Subcutaneous abdominal adipose tissue (tissue), 5 donors: Measurements from ENCODE around the gene NR1H4.

Experiments used
- H3K27ac ChIP-seq: one replicate; pipeline ENCODE4 v1.7.0; 2013; ENCODE audit warnings: low read depth, mild to moderate bottlenecking, inconsistent platforms, low read length, moderate library complexity
- H3K27me3 ChIP-seq, 5 donors: one replicate each; pipeline ENCODE4 v1.7.0; 2013; ENCODE audit warnings: low read length in 5 of 5, inconsistent platforms in 1 of 5; ENCODE audit not compliant: control insufficient read depth in 5 of 5, insufficient read depth in 4 of 5
- H3K36me3 ChIP-seq, 5 donors: one replicate each; pipeline ENCODE4 v1.7.0; 2013; ENCODE audit warnings: low read length in 5 of 5; ENCODE audit not compliant: control insufficient read depth in 5 of 5, insufficient read depth in 5 of 5
- H3K4me1 ChIP-seq, 5 donors: one replicate each; pipeline ENCODE4 v1.7.0; 2013; ENCODE audit warnings: low read length in 5 of 5, mild to moderate bottlenecking in 3 of 5, moderate library complexity in 1 of 5; ENCODE audit not compliant: control insufficient read depth in 5 of 5, insufficient read depth in 5 of 5
- H3K4me3 ChIP-seq, 5 donors: one replicate each; pipeline ENCODE4 v1.7.0; 2013; ENCODE audit warnings: low read length in 5 of 5, low read depth in 1 of 5
- H3K9ac ChIP-seq, 5 donors: one replicate each; pipeline ENCODE4 v1.7.0; 2013; ENCODE audit warnings: low read length in 5 of 5, mild to moderate bottlenecking in 4 of 5, moderate library complexity in 3 of 5
- H3K9me3 ChIP-seq, 5 donors: one replicate each; pipeline ENCODE4 v1.7.0; 2013; ENCODE audit warnings: low read length in 5 of 5; ENCODE audit not compliant: control insufficient read depth in 5 of 5
- donor health status: healthy.
- donor health status: healthy.
- donor health status: healthy.
- donor health status: healthy.
- donor health status: healthy.

NR1H4 gene

DNA sequence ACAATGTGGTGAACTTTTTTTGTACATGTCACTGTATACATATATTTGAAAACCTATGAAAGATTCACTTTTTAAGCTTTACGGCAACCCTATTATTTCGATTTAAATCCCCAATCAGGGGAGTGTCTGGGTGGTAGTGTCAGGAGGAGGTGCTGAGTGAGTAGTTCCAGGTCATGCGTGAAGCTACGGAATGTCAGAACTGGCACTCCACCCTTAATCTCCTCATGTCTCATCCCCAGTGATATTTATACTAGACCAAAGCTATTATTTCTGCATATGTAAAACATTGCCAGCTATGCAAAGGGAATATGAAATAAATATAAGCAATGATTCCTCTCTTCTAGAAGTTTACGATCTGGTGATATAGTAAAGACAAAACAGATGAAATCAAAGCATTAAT lies 12.3 kb downstream of the NR1H4 start:
- peaks cover 0 to 15% (median 0%) of the 10 kb centered on the region in 5 donors for H3K4me1 ChIP-seq
- H3K27ac ChIP-seq = no peak overlapping the region
- H3K4me3 ChIP-seq = no peak overlapping the region
- H3K36me3 ChIP-seq = no peaks in the 10 kb centered on the region
- H3K27me3 ChIP-seq = no peaks in the 10 kb centered on the region
- no peak overlapping the region for H3K9ac ChIP-seq
- no peaks in the 10 kb centered on the region for H3K9me3 ChIP-seq

- H3K27ac ChIP-seq = no peak overlapping the region
- no peaks in the 10 kb centered on the region for H3K27me3 ChIP-seq
- H3K4me3 ChIP-seq = no peak overlapping the region
Observed at GRCh38 chr12:100489251-100489820, 15.7 kb downstream of the NR1H4 start.

GRCh38 chr12:100490056-100490455 lies 16.4 kb downstream of the NR1H4 start:
- H3K9me3 ChIP-seq = no peaks in the 10 kb centered on the region
- H3K27me3 ChIP-seq = no peaks in the 10 kb centered on the region
- H3K4me3 ChIP-seq = no peak overlapping the region
- no peaks in the 10 kb centered on the region for H3K36me3 ChIP-seq
- peaks cover 0 to 15% (median 0%) of the 10 kb centered on the region in 5 donors for H3K4me1 ChIP-seq
- no peak overlapping the region for H3K27ac ChIP-seq
- H3K9ac ChIP-seq = no peak overlapping the region

More at GRCh38 chr12:100489251-100489820, 15.7 kb downstream of the NR1H4 start:
- Histone ChIP-seq H3K9me3 (no peaks in the 10 kb centered on the region), H3K4me1 (peaks cover 0 to 15% (median 0%) of the 10 kb centered on the region in 5 donors), H3K9ac (no peak overlapping the region), H3K36me3 (no peaks in the 10 kb centered on the region)

GRCh38 chr12:100491104-100491503 lies 17.4 kb downstream of the NR1H4 start:
- no peaks in the 10 kb centered on the region for H3K27me3 ChIP-seq

DNA sequence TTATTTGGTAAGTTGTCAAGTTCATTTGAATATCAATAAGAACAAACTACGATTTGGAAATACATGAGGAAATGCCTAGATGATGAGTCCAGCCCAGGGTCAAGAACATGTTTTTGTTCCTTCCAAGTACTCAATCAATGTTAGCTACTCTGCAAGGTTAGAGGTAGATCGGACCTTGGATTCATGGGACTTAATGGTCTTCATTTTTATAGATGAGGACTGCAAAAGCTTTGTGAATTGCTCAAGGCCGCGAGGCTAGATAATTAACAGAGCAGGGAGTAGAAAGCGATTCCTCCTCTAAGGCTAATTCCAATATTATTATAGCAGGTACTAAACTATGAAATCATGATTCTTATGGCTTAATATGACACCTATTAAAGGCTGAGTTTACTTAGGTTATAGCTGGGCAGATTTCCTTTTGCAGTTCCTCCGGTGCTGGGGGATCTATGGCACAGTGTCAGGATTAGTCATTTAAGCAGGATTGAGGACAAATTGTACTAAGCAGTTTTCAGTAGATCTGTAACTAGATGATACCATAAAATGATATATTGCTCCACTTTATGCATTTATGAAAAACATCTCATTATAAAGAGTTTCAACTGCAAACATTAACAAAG lies 19.8 kb downstream of the NR1H4 start:
- Histone ChIP-seq H3K36me3 (no peaks in the 10 kb centered on the region), H3K4me3 (no peak overlapping the region), H3K9ac (no peak overlapping the region), H3K9me3 (no peaks in the 10 kb centered on the region), H3K27me3 (no peaks in the 10 kb centered on the region), H3K4me1 (peaks cover 0 to 15% (median 0%) of the 10 kb centered on the region in 5 donors), H3K27ac (no peak overlapping the region)

More at GRCh38 chr12:100491104-100491503, 17.4 kb downstream of the NR1H4 start:
- Histone ChIP-seq H3K4me3 (no peak overlapping the region), H3K27ac (no peak overlapping the region), H3K9me3 (no peaks in the 10 kb centered on the region), H3K4me1 (peaks cover 0 to 15% (median 0%) of the 10 kb centered on the region in 5 donors), H3K9ac (no peak overlapping the region), H3K36me3 (no peaks in the 10 kb centered on the region)

GRCh38 chr12:100494026-100494425 lies 20.4 kb downstream of the NR1H4 start:
- Histone ChIP-seq H3K4me1 (peaks cover 0 to 13% (median 0%) of the 10 kb centered on the region in 5 donors), H3K27ac (no peak overlapping the region)

DNA sequence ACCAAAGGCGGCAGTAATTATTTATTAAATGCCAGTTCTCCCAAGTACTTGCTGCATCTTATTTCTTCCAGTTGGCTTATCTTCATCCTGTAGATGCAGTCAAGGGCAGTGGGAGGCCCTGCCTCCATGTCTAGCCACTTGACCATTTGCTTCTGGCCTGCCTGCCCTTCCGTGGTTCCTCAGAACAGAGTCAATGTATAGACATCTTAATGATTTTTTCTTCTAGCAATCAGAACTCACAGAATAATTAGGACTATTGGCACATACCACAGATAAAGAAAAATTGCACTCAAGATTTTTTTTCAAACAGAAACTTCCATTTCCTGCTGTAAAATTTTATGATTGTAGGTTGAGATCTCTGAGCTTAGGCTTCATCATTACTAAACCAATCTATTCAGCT lies 20.9 kb downstream of the NR1H4 start:
- H3K36me3 ChIP-seq = no peaks in the 10 kb centered on the region
- H3K27me3 ChIP-seq = no peaks in the 10 kb centered on the region
- no peaks in the 10 kb centered on the region for H3K9me3 ChIP-seq
- no peak overlapping the region for H3K9ac ChIP-seq
- H3K27ac ChIP-seq = no peak overlapping the region
- H3K4me1 ChIP-seq = peaks cover 0 to 8% (median 0%) of the 10 kb centered on the region in 5 donors
- H3K4me3 ChIP-seq = no peak overlapping the region

More at GRCh38 chr12:100494026-100494425, 20.4 kb downstream of the NR1H4 start:
- Histone ChIP-seq H3K4me3 (no peak overlapping the region), H3K9ac (no peak overlapping the region), H3K36me3 (no peaks in the 10 kb centered on the region), H3K27me3 (no peaks in the 10 kb centered on the region), H3K9me3 (no peaks in the 10 kb centered on the region)

- no peaks in the 10 kb centered on the region for H3K4me1 ChIP-seq
- H3K27me3 ChIP-seq = no peaks in the 10 kb centered on the region
- no peaks in the 10 kb centered on the region for H3K36me3 ChIP-seq
- H3K9me3 ChIP-seq = peaks cover 0 to 4% (median 0%) of the 10 kb centered on the region in 5 donors
- H3K4me3 ChIP-seq = no peak overlapping the region
- H3K9ac ChIP-seq = no peak overlapping the region
- no peak overlapping the region for H3K27ac ChIP-seq
Observed at GRCh38 chr12:100497105-100497795, 23.6 kb downstream of the NR1H4 start.

- H3K36me3 ChIP-seq = no peaks in the 10 kb centered on the region
- H3K27ac ChIP-seq = no peak overlapping the region
- peaks cover 0 to 4% (median 0%) of the 10 kb centered on the region in 5 donors for H3K9me3 ChIP-seq
- no peaks in the 10 kb centered on the region for H3K4me1 ChIP-seq
- H3K27me3 ChIP-seq = no peaks in the 10 kb centered on the region
- no peak overlapping the region for H3K9ac ChIP-seq
- no peak overlapping the region for H3K4me3 ChIP-seq
Observed at GRCh38 chr12:100498141-100498540, 24.5 kb downstream of the NR1H4 start.

- Histone ChIP-seq H3K27me3 (no peaks in the 10 kb centered on the region), H3K9me3 (peaks cover 0 to 4% (median 0%) of the 10 kb centered on the region in 5 donors), H3K4me3 (no peak overlapping the region), H3K9ac (no peak overlapping the region), H3K4me1 (no peaks in the 10 kb centered on the region), H3K36me3 (no peaks in the 10 kb centered on the region), H3K27ac (no peak overlapping the region)
Observed at GRCh38 chr12:100499416-100499815, 25.8 kb downstream of the NR1H4 start.
